HEK293 (cell line): Measurements from ENCODE around the gene CSNK1A1.

ENCODE experiments used
- BCL11B ChIP-seq: fragments of 450-650 bp; formaldehyde crosslinking; IDR thresholded peaks from 2 replicates; pipeline ENCODE4 v1.5.1; 2016; ENCODE audit warnings: low read depth, missing biosample characterization, missing genetic modification characterization
- IKZF3 ChIP-seq: fragments of 450-650 bp; IDR thresholded peaks from 2 replicates; pipeline ENCODE4 v1.5.0; 2018; ENCODE audit warnings: missing biosample characterization, mild to moderate bottlenecking, missing genetic modification characterization, moderate library complexity
- KLF1 ChIP-seq: fragments of 450-650 bp; formaldehyde crosslinking; IDR thresholded peaks from 2 replicates; pipeline ENCODE4 v1.5.1; 2016; ENCODE audit warnings: missing biosample characterization, missing genetic modification characterization
- MYNN ChIP-seq: fragments of 450-650 bp; formaldehyde crosslinking; IDR thresholded peaks from 2 replicates; pipeline ENCODE4 v1.5.1; 2016; ENCODE audit warnings: missing biosample characterization, missing genetic modification characterization, borderline replicate concordance
- MZF1 ChIP-seq: fragments of 450-650 bp; formaldehyde crosslinking; IDR thresholded peaks from 2 replicates; pipeline ENCODE4 v1.5.1; 2017; ENCODE audit warnings: missing biosample characterization, missing genetic modification characterization, borderline replicate concordance
- SP2 ChIP-seq: fragments of 450-650 bp; formaldehyde crosslinking; IDR thresholded peaks from 2 replicates; pipeline ENCODE4 v1.5.1; 2016; ENCODE audit warnings: missing biosample characterization, missing genetic modification characterization
- WT1 ChIP-seq: fragments of 450-650 bp; formaldehyde crosslinking; IDR thresholded peaks from 2 replicates; pipeline ENCODE4 v1.5.1; 2016; ENCODE audit warnings: missing biosample characterization, missing genetic modification characterization
- ZEB2 ChIP-seq: fragments of 450-650 bp; formaldehyde crosslinking; IDR thresholded peaks from 2 replicates; pipeline ENCODE4 v1.5.1; 2016; ENCODE audit warnings: missing biosample characterization, missing genetic modification characterization
- ZNF10 ChIP-seq: fragments of 450-650 bp; formaldehyde crosslinking; IDR thresholded peaks from 2 replicates; pipeline ENCODE4 v1.5.1; 2017; ENCODE audit warnings: missing biosample characterization, missing genetic modification characterization
- ZNF239 ChIP-seq: fragments of 450-650 bp; formaldehyde crosslinking; IDR thresholded peaks from 2 replicates; pipeline ENCODE4 v1.5.1; 2016; ENCODE audit warnings: missing biosample characterization, missing genetic modification characterization
- ZNF266 ChIP-seq: fragments of 450-650 bp; formaldehyde crosslinking; IDR thresholded peaks from 2 replicates; pipeline ENCODE4 v1.5.1; 2016; ENCODE audit warnings: missing biosample characterization, missing genetic modification characterization, low read depth
- ZNF335 ChIP-seq: fragments of 450-650 bp; formaldehyde crosslinking; conservative IDR thresholded peaks from 2 replicates; pipeline ENCODE4 v1.5.1; 2016; ENCODE audit warnings: missing biosample characterization, missing genetic modification characterization
- ZNF341 ChIP-seq: fragments of 450-650 bp; formaldehyde crosslinking; IDR thresholded peaks from 2 replicates; pipeline ENCODE4; 2016; ENCODE audit warnings: low read depth, missing biosample characterization, missing genetic modification characterization
- ZNF571 ChIP-seq: fragments of 450-650 bp; formaldehyde crosslinking; IDR thresholded peaks from 2 replicates; pipeline ENCODE4 v1.5.0; 2017; ENCODE audit warnings: missing biosample characterization, missing genetic modification characterization
- ZNF654 ChIP-seq: fragments of 450-650 bp; formaldehyde crosslinking; IDR thresholded peaks from 2 replicates; pipeline ENCODE4 v1.5.1; 2016; ENCODE audit warnings: low read depth, missing biosample characterization, missing genetic modification characterization
- ZNF76 ChIP-seq: fragments of 450-650 bp; formaldehyde crosslinking; IDR thresholded peaks from 2 replicates; pipeline ENCODE4; 2016; ENCODE audit warnings: low read depth, missing biosample characterization, missing genetic modification characterization, borderline replicate concordance
- ZNF792 ChIP-seq: fragments of 450-650 bp; formaldehyde crosslinking; IDR thresholded peaks from 2 replicates; pipeline ENCODE4 v1.5.1; 2016; ENCODE audit warnings: missing biosample characterization, missing genetic modification characterization
- TF ChIP-seq, protein P1 (sequence below): fragments of 450-650 bp; formaldehyde crosslinking; IDR thresholded peaks from 2 replicates; pipeline ENCODE4 v1.5.0; 2017; ENCODE audit warnings: missing biosample characterization, missing genetic modification characterization, borderline replicate concordance
- TF ChIP-seq, protein P2 (sequence below): fragments of 450-650 bp; formaldehyde crosslinking; IDR thresholded peaks from 2 replicates; pipeline ENCODE4 v1.5.1; 2016; ENCODE audit warnings: missing biosample characterization, missing genetic modification characterization, borderline replicate concordance
- TF ChIP-seq, protein P3 (sequence below): fragments of 450-650 bp; formaldehyde crosslinking; IDR thresholded peaks from 2 replicates; pipeline ENCODE4 v1.5.1; 2017; ENCODE audit warnings: missing biosample characterization, missing genetic modification characterization
- TF ChIP-seq, protein P4 (sequence below): fragments of 450-650 bp; formaldehyde crosslinking; IDR thresholded peaks from 2 replicates; pipeline ENCODE4; 2016; ENCODE audit warnings: missing biosample characterization, missing genetic modification characterization
- TF ChIP-seq, protein P5 (sequence below): fragments of 450-650 bp; formaldehyde crosslinking; IDR thresholded peaks from 2 replicates; pipeline ENCODE4 v1.5.1; 2017; ENCODE audit warnings: missing biosample characterization, missing genetic modification characterization
- TF ChIP-seq, protein P6 (sequence below): fragments of 450-650 bp; formaldehyde crosslinking; IDR thresholded peaks from 2 replicates; pipeline ENCODE4 v1.5.1; 2016; ENCODE audit warnings: missing biosample characterization, missing genetic modification characterization
- TF ChIP-seq, protein P7 (sequence below): fragments of 450-650 bp; formaldehyde crosslinking; IDR thresholded peaks from 2 replicates; pipeline ENCODE4 v1.5.1; 2016; ENCODE audit warnings: missing biosample characterization, missing genetic modification characterization

The CSNK1A1 gene

DNA sequence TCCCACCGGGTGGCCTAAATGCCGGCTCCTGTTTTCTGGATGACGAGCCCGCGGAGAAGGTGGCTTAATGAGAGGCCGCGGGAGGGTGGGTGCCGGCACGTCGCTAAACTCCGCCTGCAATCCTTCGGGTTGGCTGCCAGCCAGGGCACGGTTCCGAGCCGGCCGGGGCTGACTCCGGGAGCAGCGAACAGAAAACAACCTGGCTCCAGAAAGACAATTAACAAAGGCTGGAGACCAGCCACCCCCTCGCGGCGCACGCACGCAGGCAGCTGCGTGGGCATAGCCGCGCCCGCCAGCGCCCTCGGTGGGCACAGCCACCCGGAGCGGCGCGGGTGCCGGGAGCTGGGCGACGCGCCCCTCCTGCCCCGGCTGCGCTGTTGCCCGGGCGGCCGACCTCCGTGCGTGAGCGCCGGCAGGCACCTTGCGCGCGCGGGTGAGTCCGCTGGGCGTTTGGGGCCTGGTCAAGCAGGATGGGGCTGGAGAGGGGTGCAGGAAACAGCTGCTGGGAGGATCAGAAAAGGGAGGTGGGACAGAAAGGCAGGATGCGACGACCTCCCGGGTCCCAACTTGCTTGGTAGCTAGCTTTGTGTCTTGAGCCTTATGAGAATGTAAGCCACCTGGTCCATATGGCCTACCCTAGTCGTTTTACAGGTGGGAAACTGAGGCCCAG lies 30.1 kb upstream of the CSNK1A1 start, which contains the start of gene ARHGEF37 (continued):
- TF ChIP-seq, protein P1, sequence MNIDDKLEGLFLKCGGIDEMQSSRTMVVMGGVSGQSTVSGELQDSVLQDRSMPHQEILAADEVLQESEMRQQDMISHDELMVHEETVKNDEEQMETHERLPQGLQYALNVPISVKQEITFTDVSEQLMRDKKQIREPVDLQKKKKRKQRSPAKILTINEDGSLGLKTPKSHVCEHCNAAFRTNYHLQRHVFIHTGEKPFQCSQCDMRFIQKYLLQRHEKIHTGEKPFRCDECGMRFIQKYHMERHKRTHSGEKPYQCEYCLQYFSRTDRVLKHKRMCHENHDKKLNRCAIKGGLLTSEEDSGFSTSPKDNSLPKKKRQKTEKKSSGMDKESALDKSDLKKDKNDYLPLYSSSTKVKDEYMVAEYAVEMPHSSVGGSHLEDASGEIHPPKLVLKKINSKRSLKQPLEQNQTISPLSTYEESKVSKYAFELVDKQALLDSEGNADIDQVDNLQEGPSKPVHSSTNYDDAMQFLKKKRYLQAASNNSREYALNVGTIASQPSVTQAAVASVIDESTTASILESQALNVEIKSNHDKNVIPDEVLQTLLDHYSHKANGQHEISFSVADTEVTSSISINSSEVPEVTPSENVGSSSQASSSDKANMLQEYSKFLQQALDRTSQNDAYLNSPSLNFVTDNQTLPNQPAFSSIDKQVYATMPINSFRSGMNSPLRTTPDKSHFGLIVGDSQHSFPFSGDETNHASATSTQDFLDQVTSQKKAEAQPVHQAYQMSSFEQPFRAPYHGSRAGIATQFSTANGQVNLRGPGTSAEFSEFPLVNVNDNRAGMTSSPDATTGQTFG (tag by site-specific recombination), result no peak
- no peak for TF ChIP-seq ZNF10 (tag by site-specific recombination)
- TF ChIP-seq, protein P2, sequence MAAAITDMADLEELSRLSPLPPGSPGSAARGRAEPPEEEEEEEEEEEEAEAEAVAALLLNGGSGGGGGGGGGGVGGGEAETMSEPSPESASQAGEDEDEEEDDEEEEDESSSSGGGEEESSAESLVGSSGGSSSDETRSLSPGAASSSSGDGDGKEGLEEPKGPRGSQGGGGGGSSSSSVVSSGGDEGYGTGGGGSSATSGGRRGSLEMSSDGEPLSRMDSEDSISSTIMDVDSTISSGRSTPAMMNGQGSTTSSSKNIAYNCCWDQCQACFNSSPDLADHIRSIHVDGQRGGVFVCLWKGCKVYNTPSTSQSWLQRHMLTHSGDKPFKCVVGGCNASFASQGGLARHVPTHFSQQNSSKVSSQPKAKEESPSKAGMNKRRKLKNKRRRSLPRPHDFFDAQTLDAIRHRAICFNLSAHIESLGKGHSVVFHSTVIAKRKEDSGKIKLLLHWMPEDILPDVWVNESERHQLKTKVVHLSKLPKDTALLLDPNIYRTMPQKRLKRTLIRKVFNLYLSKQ (tag by site-specific recombination), result no peak
- TF ChIP-seq MZF1, result no peak
- no peak for TF ChIP-seq ZNF266
- no peak for TF ChIP-seq MYNN (tag by site-specific recombination)
- TF ChIP-seq, protein P3, sequence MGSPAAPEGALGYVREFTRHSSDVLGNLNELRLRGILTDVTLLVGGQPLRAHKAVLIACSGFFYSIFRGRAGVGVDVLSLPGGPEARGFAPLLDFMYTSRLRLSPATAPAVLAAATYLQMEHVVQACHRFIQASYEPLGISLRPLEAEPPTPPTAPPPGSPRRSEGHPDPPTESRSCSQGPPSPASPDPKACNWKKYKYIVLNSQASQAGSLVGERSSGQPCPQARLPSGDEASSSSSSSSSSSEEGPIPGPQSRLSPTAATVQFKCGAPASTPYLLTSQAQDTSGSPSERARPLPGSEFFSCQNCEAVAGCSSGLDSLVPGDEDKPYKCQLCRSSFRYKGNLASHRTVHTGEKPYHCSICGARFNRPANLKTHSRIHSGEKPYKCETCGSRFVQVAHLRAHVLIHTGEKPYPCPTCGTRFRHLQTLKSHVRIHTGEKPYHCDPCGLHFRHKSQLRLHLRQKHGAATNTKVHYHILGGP, result no peak
- no peak for TF ChIP-seq BCL11B
- TF ChIP-seq, protein P4, sequence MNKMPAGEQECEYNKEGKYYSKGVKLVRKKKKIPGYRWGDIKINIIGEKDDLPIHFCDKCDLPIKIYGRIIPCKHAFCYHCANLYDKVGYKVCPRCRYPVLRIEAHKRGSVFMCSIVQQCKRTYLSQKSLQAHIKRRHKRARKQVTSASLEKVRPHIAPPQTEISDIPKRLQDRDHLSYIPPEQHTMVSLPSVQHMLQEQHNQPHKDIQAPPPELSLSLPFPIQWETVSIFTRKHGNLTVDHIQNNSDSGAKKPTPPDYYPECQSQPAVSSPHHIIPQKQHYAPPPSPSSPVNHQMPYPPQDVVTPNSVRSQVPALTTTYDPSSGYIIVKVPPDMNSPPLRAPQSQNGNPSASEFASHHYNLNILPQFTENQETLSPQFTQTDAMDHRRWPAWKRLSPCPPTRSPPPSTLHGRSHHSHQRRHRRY (tag by site-specific recombination), result no peak
- TF ChIP-seq IKZF3 (tag by site-specific recombination), result peak; percentile 26
- no peak for TF ChIP-seq ZNF792 (tag by site-specific recombination)
- TF ChIP-seq ZNF654, result no peak
- TF ChIP-seq KLF1 (tag by site-specific recombination), result no peak
- no peak for TF ChIP-seq ZNF239
- TF ChIP-seq, protein P5, sequence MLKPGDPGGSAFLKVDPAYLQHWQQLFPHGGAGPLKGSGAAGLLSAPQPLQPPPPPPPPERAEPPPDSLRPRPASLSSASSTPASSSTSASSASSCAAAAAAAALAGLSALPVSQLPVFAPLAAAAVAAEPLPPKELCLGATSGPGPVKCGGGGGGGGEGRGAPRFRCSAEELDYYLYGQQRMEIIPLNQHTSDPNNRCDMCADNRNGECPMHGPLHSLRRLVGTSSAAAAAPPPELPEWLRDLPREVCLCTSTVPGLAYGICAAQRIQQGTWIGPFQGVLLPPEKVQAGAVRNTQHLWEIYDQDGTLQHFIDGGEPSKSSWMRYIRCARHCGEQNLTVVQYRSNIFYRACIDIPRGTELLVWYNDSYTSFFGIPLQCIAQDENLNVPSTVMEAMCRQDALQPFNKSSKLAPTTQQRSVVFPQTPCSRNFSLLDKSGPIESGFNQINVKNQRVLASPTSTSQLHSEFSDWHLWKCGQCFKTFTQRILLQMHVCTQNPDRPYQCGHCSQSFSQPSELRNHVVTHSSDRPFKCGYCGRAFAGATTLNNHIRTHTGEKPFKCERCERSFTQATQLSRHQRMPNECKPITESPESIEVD (tag by site-specific recombination), result no peak
- no peak for TF ChIP-seq ZNF76 (tag by site-specific recombination)
- TF ChIP-seq, protein P6, sequence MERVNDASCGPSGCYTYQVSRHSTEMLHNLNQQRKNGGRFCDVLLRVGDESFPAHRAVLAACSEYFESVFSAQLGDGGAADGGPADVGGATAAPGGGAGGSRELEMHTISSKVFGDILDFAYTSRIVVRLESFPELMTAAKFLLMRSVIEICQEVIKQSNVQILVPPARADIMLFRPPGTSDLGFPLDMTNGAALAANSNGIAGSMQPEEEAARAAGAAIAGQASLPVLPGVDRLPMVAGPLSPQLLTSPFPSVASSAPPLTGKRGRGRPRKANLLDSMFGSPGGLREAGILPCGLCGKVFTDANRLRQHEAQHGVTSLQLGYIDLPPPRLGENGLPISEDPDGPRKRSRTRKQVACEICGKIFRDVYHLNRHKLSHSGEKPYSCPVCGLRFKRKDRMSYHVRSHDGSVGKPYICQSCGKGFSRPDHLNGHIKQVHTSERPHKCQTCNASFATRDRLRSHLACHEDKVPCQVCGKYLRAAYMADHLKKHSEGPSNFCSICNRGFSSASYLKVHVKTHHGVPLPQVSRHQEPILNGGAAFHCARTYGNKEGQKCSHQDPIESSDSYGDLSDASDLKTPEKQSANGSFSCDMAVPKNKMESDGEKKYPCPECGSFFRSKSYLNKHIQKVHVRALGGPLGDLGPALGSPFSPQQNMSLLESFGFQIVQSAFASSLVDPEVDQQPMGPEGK (tag by site-specific recombination), result peak; percentile 60; the same call in 1 of the 2 replicates
- peak; percentile 51; the same call in 1 of the 2 replicates for TF ChIP-seq ZEB2 (tag by site-specific recombination)
- no peak for TF ChIP-seq ZNF571 (tag by site-specific recombination)
- TF ChIP-seq, protein P7, sequence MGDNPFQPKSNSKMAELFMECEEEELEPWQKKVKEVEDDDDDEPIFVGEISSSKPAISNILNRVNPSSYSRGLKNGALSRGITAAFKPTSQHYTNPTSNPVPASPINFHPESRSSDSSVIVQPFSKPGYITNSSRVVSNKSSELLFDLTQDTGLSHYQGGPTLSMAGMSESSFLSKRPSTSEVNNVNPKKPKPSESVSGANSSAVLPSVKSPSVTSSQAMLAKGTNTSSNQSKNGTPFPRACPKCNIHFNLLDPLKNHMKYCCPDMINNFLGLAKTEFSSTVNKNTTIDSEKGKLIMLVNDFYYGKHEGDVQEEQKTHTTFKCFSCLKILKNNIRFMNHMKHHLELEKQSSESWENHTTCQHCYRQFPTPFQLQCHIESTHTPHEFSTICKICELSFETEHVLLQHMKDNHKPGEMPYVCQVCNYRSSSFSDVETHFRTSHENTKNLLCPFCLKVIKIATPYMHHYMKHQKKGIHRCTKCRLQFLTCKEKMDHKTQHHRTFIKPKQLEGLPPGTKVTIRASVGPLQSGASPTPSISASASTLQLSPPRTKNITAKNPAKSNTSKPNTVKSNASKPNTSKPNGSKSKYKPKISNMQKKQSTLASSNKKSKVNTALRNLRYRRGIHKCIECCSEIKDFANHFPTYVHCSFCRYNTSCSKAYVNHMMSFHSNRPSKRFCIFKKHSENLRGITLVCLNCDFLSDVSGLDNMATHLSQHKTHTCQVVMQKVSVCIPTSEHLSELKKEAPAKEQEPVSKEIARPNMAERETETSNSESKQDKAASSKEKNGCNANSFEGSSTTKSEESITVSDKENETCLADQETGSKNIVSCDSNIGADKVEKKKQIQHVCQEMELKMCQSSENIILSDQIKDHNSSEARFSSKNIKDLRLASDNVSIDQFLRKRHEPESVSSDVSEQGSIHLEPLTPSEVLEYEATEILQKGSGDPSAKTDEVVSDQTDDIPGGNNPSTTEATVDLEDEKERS (tag by site-specific recombination), result no peak
- peak; percentile 78 for TF ChIP-seq ZNF341 (tag by site-specific recombination)
- peak; percentile 73 for TF ChIP-seq ZNF335 (tag by site-specific recombination)
- TF ChIP-seq SP2 (tag by site-specific recombination), result peak; percentile 47
- TF ChIP-seq WT1 (tag by site-specific recombination), result no peak
